Sigmoid colon (tissue), 4 donors: ENCODE measurements around the gene GTF3C5.
"Not testable (repeated sequence)": the region's sequence is repeated elsewhere in the genome, so short reads cannot be mapped to it uniquely, and the experiment has no call there.

Experiments used
- CTCF ChIP-seq, 4 experiments: fragments of 450-650 bp in 3 of 4; fragments of 200-600 bp in 1 of 4; IDR thresholded peaks; one replicate each; pipeline ENCODE4 v1.5.1; 2016 to 2019; ENCODE audit warnings: antibody characterized with exemption in 4 of 4, mild to moderate bottlenecking in 3 of 4, moderate library complexity in 2 of 4
- POLR2AphosphoS5 ChIP-seq, 4 donors: sonication (generic); formaldehyde crosslinking; IDR thresholded peaks; one replicate each; pipeline ENCODE4 v1.6.1; 2017; ENCODE audit warnings: antibody characterized with exemption in 4 of 4

GRCh38 chr9:133080786-133081779 lies 50.3 kb downstream of the GTF3C5 start:
- TF ChIP-seq CTCF, POLR2AphosphoS5 (IDR thresholded peaks at IDR 0.05): not testable (repeated sequence)
